Neuron (in vitro differentiated cells): Measurements from ENCODE around the gene SLC25A4.
A peak's percentile ranks its signal among the peaks of the same experiment; 100 is the strongest.
"Not testable (repeated sequence)": the region's sequence is repeated elsewhere in the genome, so short reads cannot be mapped to it uniquely, and the experiment has no call there.

Experiments
- H2AFZ ChIP-seq: one replicate; pipeline ENCODE4 v1.6.1; 2013; ENCODE audit warnings: low read depth, mild to moderate bottlenecking, inconsistent platforms, low read length, moderate library complexity
- H3K27me3 ChIP-seq: one replicate; pipeline ENCODE4 v1.6.1; 2013; ENCODE audit warnings: low read length; ENCODE audit not compliant: insufficient read depth
- H3K36me3 ChIP-seq: one replicate; pipeline ENCODE4 v1.6.1; 2013; ENCODE audit warnings: low read length; ENCODE audit not compliant: insufficient read depth
- H3K4me1 ChIP-seq: one replicate; pipeline ENCODE4 v1.6.1; 2013; ENCODE audit warnings: low read length; ENCODE audit not compliant: insufficient read depth
- H3K4me3 ChIP-seq: 2 replicates; pipeline ENCODE4 v1.5.1; 2013; ENCODE audit warnings: mild to moderate bottlenecking, low read length, moderate library complexity
- H3K9me3 ChIP-seq: one replicate; pipeline ENCODE4 v1.6.1; 2013; ENCODE audit warnings: low read length

Gene SLC25A4

GRCh38 chr4:185142912-185143600 lies at the start of gene SLC25A4:
Gene SLC25A4 (plus strand): TSS chr4:185143266. CDS start chr4:185143373, 107 bp downstream.
- H2AFZ ChIP-seq, result peak within 1 kb of the TSS; percentile 95
- no peaks in the 10 kb centered on the region for H3K9me3 ChIP-seq
- peaks cover 10% of the 10 kb centered on the region for H3K36me3 ChIP-seq
- no peaks in the 10 kb centered on the region for H3K27me3 ChIP-seq
- peaks cover 13% of the 10 kb centered on the region for H3K4me1 ChIP-seq
- H3K4me3 ChIP-seq, result peak within 1 kb of the TSS; percentile 75

GRCh38 chr4:185093603-185094002 lies 49.5 kb upstream of the SLC25A4 start:
- no peaks in the 10 kb centered on the region for H3K9me3 ChIP-seq
- peaks cover 7% of the 10 kb centered on the region for H3K4me1 ChIP-seq
- peaks cover 31% of the 10 kb centered on the region for H3K27me3 ChIP-seq
- H3K4me3 ChIP-seq, result no peak overlapping the region
- no peaks in the 10 kb centered on the region for H3K36me3 ChIP-seq
- no peak overlapping the region for H2AFZ ChIP-seq

- H3K27me3 ChIP-seq, result peaks cover 41% of the 10 kb centered on the region
- no peak overlapping the region for H3K4me3 ChIP-seq
- no peaks in the 10 kb centered on the region for H3K36me3 ChIP-seq
- no peaks in the 10 kb centered on the region for H3K9me3 ChIP-seq
- no peak overlapping the region for H2AFZ ChIP-seq
- H3K4me1 ChIP-seq, result no peaks in the 10 kb centered on the region
These were observed 46.9 kb upstream of the SLC25A4 start for GRCh38 chr4:185096032-185096653.

GRCh38 chr4:185098474-185098873 lies 44.6 kb upstream of the SLC25A4 start:
- H3K36me3 ChIP-seq, result no peaks in the 10 kb centered on the region
- H3K27me3 ChIP-seq, result peaks cover 36% of the 10 kb centered on the region
- no peaks in the 10 kb centered on the region for H3K9me3 ChIP-seq
- no peak overlapping the region for H2AFZ ChIP-seq
- no peaks in the 10 kb centered on the region for H3K4me1 ChIP-seq
- H3K4me3 ChIP-seq, result no peak overlapping the region

GRCh38 chr4:185099024-185099682 lies 43.9 kb upstream of the SLC25A4 start:
- Histone ChIP-seq H3K4me1 (no peaks in the 10 kb centered on the region), H3K9me3 (no peaks in the 10 kb centered on the region), H3K36me3 (no peaks in the 10 kb centered on the region), H3K27me3 (peaks cover 32% of the 10 kb centered on the region), H3K4me3 (no peak overlapping the region), H2AFZ (no peak overlapping the region)

GRCh38 chr4:185099940-185100339 lies 43.1 kb upstream of the SLC25A4 start:
- peaks cover 30% of the 10 kb centered on the region for H3K27me3 ChIP-seq
- H2AFZ ChIP-seq, result no peak overlapping the region
- no peak overlapping the region for H3K4me3 ChIP-seq
- H3K9me3 ChIP-seq, result no peaks in the 10 kb centered on the region
- H3K36me3 ChIP-seq, result no peaks in the 10 kb centered on the region
- H3K4me1 ChIP-seq, result no peaks in the 10 kb centered on the region

- no peaks in the 10 kb centered on the region for H3K4me1 ChIP-seq
- H3K4me3 ChIP-seq, result no peak overlapping the region
- no peaks in the 10 kb centered on the region for H3K9me3 ChIP-seq
- H2AFZ ChIP-seq, result no peak overlapping the region
- H3K36me3 ChIP-seq, result no peaks in the 10 kb centered on the region
- H3K27me3 ChIP-seq, result peaks cover 25% of the 10 kb centered on the region
These were observed 42.6 kb upstream of the SLC25A4 start for GRCh38 chr4:185100423-185100822.

GRCh38 chr4:185101354-185101890 lies 41.6 kb upstream of the SLC25A4 start:
- Histone ChIP-seq H3K9me3 (no peaks in the 10 kb centered on the region), H3K4me3 (no peak overlapping the region), H3K4me1 (no peaks in the 10 kb centered on the region), H2AFZ (no peak overlapping the region), H3K27me3 (peaks cover 25% of the 10 kb centered on the region), H3K36me3 (no peaks in the 10 kb centered on the region)

- Histone ChIP-seq H3K4me1 (no peaks in the 10 kb centered on the region), H3K4me3 (no peak overlapping the region), H3K36me3 (no peaks in the 10 kb centered on the region), H2AFZ (no peak overlapping the region), H3K9me3 (no peaks in the 10 kb centered on the region), H3K27me3 (peaks cover 11% of the 10 kb centered on the region)
These were observed 38.3 kb upstream of the SLC25A4 start for GRCh38 chr4:185104733-185105132.

- H3K27me3 ChIP-seq, result peaks cover 3% of the 10 kb centered on the region
- H3K4me3 ChIP-seq, result no peak overlapping the region
These were observed 36.7 kb upstream of the SLC25A4 start for GRCh38 chr4:185106353-185106752.

GRCh38 chr4:185107574-185107973 lies 35.5 kb upstream of the SLC25A4 start:
- H3K9me3 ChIP-seq, H3K27me3 ChIP-seq, H2AFZ ChIP-seq, H3K4me3 ChIP-seq, H3K4me1 ChIP-seq, H3K36me3 ChIP-seq: not testable (repeated sequence)

More at GRCh38 chr4:185106353-185106752, 36.7 kb upstream of the SLC25A4 start:
- Histone ChIP-seq H3K4me1 (no peaks in the 10 kb centered on the region), H3K36me3 (no peaks in the 10 kb centered on the region), H2AFZ (no peak overlapping the region), H3K9me3 (no peaks in the 10 kb centered on the region)

- H3K4me3 ChIP-seq, result no peak overlapping the region
- H3K4me1 ChIP-seq, result peaks cover 4% of the 10 kb centered on the region
- H2AFZ ChIP-seq, result no peak overlapping the region
- no peaks in the 10 kb centered on the region for H3K9me3 ChIP-seq
- no peaks in the 10 kb centered on the region for H3K36me3 ChIP-seq
- H3K27me3 ChIP-seq, result no peaks in the 10 kb centered on the region
These were observed 34.9 kb upstream of the SLC25A4 start for GRCh38 chr4:185108185-185108584.

- Histone ChIP-seq H3K27me3 (no peaks in the 10 kb centered on the region), H2AFZ (no peak overlapping the region), H3K4me3 (no peak overlapping the region), H3K36me3 (no peaks in the 10 kb centered on the region), H3K4me1 (peaks cover 4% of the 10 kb centered on the region), H3K9me3 (no peaks in the 10 kb centered on the region)
These were observed 34.4 kb upstream of the SLC25A4 start for GRCh38 chr4:185108669-185109068.
